Stimulated activated CD8-positive, alpha-beta memory T cell treated with anti-CD3 and anti-CD28 coated beads, Interleukin-12 subunit alpha, Interleukin-12 subunit beta, amount 100 ng/mL, for 24 hours (primary cell): Measurements from ENCODE around the gene ERFL.
"Not testable (repeated sequence)": the region's sequence is repeated elsewhere in the genome, so short reads cannot be mapped to it uniquely, and the experiment has no call there.

Experiments
- DNase-seq: peaks from one replicate; pipeline ENCODE4 v3.0.0-alpha.2; 2020; ENCODE audit errors: extremely low read depth

The ERFL gene

GRCh38 chr19:41877916-41878905 lies 50.0 kb downstream of the ERFL start:
- DNase-seq, result no peak

- no peak for DNase-seq
These were observed 51.1 kb downstream of the ERFL start, which contains the start of gene CD79A for GRCh38 chr19:41876847-41877832. Gene CD79A, plus strand, starts transcription at chr19:41877279. Its CDS starts 26 bp downstream, at chr19:41877305.

GRCh38 chr19:41875973-41876372 lies 52.3 kb downstream of the ERFL start:
- DNase-seq, result not testable (repeated sequence)

GRCh38 chr19:41872775-41873647 lies 55.2 kb downstream of the ERFL start:
- DNase-seq, result no peak

- DNase-seq, result no peak
These were observed 55.9 kb downstream of the ERFL start for GRCh38 chr19:41872384-41872774.

GRCh38 chr19:41871573-41872383 lies 56.5 kb downstream of the ERFL start:
- DNase-seq, result no peak

- DNase-seq, result no peak
These were observed 57.8 kb downstream of the ERFL start for GRCh38 chr19:41870401-41870873.

GRCh38 chr19:41869374-41869955 lies 58.8 kb downstream of the ERFL start:
- DNase-seq, result no peak

DNA sequence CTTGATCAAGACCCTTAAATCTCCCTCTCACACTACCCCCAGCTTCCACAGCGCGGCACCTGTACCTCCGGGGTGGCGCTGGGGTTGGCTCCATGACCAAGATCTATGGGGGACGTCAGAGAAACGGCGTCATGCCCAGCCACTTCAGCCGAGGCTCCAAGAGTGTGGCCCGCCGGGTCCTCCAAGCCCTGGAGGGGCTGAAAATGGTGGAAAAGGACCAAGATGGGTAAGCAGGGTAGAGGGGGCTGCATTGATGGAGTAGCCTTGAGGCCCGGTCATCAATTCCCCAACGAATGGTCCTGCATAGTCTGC lies 59.3 kb downstream of the ERFL start:
- no peak for DNase-seq

- no peak for DNase-seq
These were observed 59.9 kb downstream of the ERFL start for GRCh38 chr19:41868120-41868988.

GRCh38 chr19:41866284-41866683 lies 62.0 kb downstream of the ERFL start:
- DNase-seq, result no peak

GRCh38 chr19:41864374-41864773 lies 63.9 kb downstream of the ERFL start:
- no peak for DNase-seq

- no peak for DNase-seq
These were observed 64.9 kb downstream of the ERFL start for GRCh38 chr19:41863209-41863931.

DNA sequence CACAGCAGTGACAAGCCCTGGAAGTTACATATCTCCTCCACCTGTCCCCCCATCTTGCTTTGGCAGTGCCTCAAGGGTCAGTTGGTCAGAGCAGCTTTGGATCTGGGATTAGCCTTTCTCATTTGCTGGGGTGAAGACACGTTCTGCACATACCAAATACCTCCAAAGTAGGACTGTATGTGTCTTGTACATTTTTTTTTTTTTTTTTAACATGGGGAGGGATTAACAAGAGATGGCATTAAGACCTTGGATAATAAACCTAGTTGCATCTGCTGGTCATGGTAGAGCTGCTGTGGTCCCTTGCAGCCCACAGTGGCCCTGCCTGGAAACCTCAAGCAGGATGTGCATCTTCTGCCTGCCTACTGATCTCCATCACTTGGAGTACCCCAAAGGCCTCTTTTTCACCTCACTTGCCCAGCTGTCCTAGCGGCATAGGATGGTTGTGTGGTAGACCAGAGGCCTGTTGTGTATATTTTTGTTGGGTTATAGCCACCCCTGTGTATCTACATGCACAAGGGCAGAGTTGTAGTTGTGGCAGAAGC lies 65.7 kb downstream of the ERFL start:
- DNase-seq, result no peak

GRCh38 chr19:41861846-41862245 lies 66.4 kb downstream of the ERFL start:
- no peak for DNase-seq

GRCh38 chr19:41861116-41861768 lies 67.0 kb downstream of the ERFL start:
- DNase-seq, result no peak

DNA sequence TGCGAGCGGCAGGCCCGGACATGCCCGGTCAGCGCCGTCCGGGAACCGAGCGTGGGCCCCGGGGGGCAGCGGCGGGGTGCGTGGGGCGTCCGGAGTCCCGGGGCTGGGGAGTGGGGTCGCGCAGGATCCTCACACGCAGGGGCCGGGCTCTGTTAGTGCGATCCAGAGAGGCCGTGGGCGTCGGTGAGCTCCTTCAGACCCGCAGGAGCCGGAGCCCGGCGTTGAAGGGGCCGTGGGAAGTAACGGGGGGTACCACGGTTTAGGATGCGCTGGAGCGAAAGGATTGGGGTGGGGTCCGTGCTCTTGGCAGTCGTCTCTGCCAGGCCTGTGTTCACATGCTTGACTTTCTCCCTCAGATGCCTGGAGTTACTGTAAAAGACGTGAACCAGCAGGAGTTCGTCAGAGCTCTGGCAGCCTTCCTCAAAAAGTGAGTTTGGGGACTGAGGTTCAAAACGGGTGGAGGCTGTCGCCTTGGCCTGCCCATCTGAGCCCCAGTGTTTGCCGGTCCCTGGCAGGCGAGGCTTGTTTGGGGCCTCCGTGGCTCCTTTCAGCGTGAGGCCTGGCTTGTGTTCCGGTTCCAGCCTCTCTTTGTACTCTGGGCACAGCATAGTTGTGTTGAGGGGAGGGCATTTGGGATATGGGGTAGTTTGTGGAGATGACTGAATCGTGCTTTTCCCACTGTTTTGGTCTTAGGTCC lies 67.7 kb downstream of the ERFL start:
- DNase-seq, result no peak
